HG03378 (cell line): ENCODE results near the gene VIL1.

Experiments used
- ATAC-seq: cut with Tn5 transposase; IDR thresholded peaks from one replicate; pipeline ENCODE4 v1.9.1; 2021; ENCODE audit warnings: mild to moderate bottlenecking, moderate library complexity; ENCODE audit not compliant: unreplicated experiment

The VIL1 gene

GRCh38 chr2:218482651-218483050, 63.7 kb downstream of the VIL1 start:
- no peak for ATAC-seq

- ATAC-seq = no peak
Observed at GRCh38 chr2:218485986-218486667, 67.2 kb downstream of the VIL1 start.

DNA sequence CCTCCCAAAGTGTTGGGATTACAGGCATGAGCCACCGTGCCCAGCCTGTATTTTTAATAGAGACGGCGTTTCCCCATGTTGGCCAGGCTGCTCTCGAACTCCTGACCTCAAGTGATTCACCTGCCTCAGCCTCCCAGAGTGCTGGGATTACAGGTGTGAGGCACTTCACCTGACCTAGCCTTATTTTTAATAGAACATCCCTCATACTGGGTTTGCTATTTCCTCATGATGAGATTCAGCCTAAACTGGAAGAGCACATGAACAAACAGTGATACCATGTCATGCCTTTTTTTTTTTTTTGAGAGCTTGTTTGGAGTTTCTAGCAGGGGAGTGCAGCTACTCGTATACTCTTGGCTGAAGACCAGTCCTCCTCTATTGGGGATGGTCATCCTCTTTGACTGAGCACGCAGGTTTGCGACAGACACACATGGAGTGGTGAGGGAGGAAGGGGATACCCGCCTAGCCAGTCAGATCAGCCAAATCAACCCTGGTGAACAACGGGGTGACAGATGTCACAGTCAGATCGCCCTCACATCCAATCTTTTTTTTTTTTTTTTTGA, 81.7 kb downstream of the VIL1 start:
- no peak for ATAC-seq

GRCh38 chr2:218501665-218502064, 82.7 kb downstream of the VIL1 start:
- ATAC-seq = no peak
